IMR-90 (cell line): ENCODE results near the gene NRCAM. TPM values are rescaled to one million over a fixed set of nuclear protein-coding genes. Genes with fewer than 3 reads are reported as not detected.

Experiments
- ATAC-seq: fragments of 200-7000 bp; cut with Tn5 transposase; 2 replicates; pipeline ENCODE4 v1.9.1; 2020; ENCODE audit warnings: low read depth, mild to moderate bottlenecking, moderate library complexity
- BruUV-seq: library from RNA; stranded (reverse); fragments of 400-500 nt; replicated peaks from 2 replicates; lab custom pipeline; 2021; lab: Mats Ljungman, UMichigan
- CTCF ChIA-PET: fragments of 300-600 bp; formaldehyde crosslinking; extraction: SDS; loops from one replicate; lab custom pipeline; 2021; ENCODE audit warnings: antibody characterized with exemption; lab: Yijun Ruan, JAX
- POLR2A ChIA-PET: fragments of 300-600 bp; sonication (Branson Sonifier 250); formaldehyde crosslinking; loops from one replicate; lab custom pipeline; 2022; ENCODE audit warnings: antibody characterized with exemption; ENCODE audit not compliant: unreplicated experiment; lab: Charles Lee
- DNase-seq: peaks from one replicate; pipeline ENCODE4 v3.0.0; 2013
- H2AFZ ChIP-seq: replicated peaks from 2 replicates; pipeline ENCODE3; 2013; ENCODE audit warnings: low read length, mild to moderate bottlenecking; ENCODE audit not compliant: poor library complexity
- H2AK5ac ChIP-seq: 2 replicates; pipeline ENCODE4 v1.6.1; 2013; ENCODE audit warnings: low read depth, low read length, inconsistent platforms
- H2AK9ac ChIP-seq: replicated peaks from 2 replicates; pipeline ENCODE3; 2013; ENCODE audit warnings: mild to moderate bottlenecking, low read depth, low read length, moderate library complexity; ENCODE audit not compliant: poor library complexity
- H2BK120ac ChIP-seq: 2 replicates; pipeline ENCODE4 v1.6.1; 2013; ENCODE audit warnings: low read depth, low read length, inconsistent platforms
- H2BK15ac ChIP-seq: 3 replicates; pipeline ENCODE4 v1.6.1; 2013; ENCODE audit warnings: low read depth, low read length, inconsistent platforms
- H2BK20ac ChIP-seq: 2 replicates; pipeline ENCODE4 v1.6.1; 2013; ENCODE audit warnings: low read depth, mild to moderate bottlenecking, inconsistent platforms, low read length, moderate library complexity
- H2BK5ac ChIP-seq: 2 replicates; pipeline ENCODE4 v1.6.1; 2013; ENCODE audit warnings: mild to moderate bottlenecking, low read depth, low read length, inconsistent platforms; ENCODE audit not compliant: poor library complexity, severe bottlenecking
- H3K14ac ChIP-seq: replicated peaks from 2 replicates; pipeline ENCODE4 v1.6.1; 2013; ENCODE audit warnings: low read depth, low read length, inconsistent platforms
- H3K18ac ChIP-seq: 2 replicates; pipeline ENCODE4 v1.6.1; 2013; ENCODE audit warnings: low read depth, low read length, control low read depth
- H3K23ac ChIP-seq: 2 replicates; pipeline ENCODE4 v1.6.1; 2013; ENCODE audit warnings: low read depth, low read length, inconsistent platforms
- H3K27ac ChIP-seq: 2 replicates; pipeline ENCODE4 v1.5.1; 2013; ENCODE audit warnings: mild to moderate bottlenecking, control low read depth, low read length; ENCODE audit not compliant: insufficient read depth
- H3K27me3 ChIP-seq: 2 replicates; pipeline ENCODE4 v1.6.1; 2013; ENCODE audit warnings: low read length; ENCODE audit not compliant: control insufficient read depth, insufficient read depth
- H3K36me3 ChIP-seq: 2 replicates; pipeline ENCODE4 v1.6.1; 2013; ENCODE audit warnings: low read length, mixed read lengths; ENCODE audit not compliant: control insufficient read depth, insufficient read depth
- H3K4ac ChIP-seq: 2 replicates; pipeline ENCODE4 v1.6.1; 2013; ENCODE audit warnings: low read depth, low read length, inconsistent platforms
- H3K4me1 ChIP-seq: 2 replicates; pipeline ENCODE4 v1.6.1; 2013; ENCODE audit warnings: low read length, mixed read lengths; ENCODE audit not compliant: control insufficient read depth, insufficient read depth
- H3K4me2 ChIP-seq: 2 replicates; pipeline ENCODE4 v1.6.1; 2013; ENCODE audit warnings: low read depth, mild to moderate bottlenecking, control low read depth, low read length, moderate library complexity
- H3K4me3 ChIP-seq: 2 replicates; pipeline ENCODE4 v1.5.1; 2013; ENCODE audit warnings: low read depth, mild to moderate bottlenecking, control low read depth, low read length, moderate library complexity; ENCODE audit not compliant: insufficient read depth
- H3K56ac ChIP-seq: 2 replicates; pipeline ENCODE4 v1.6.1; 2013; ENCODE audit warnings: low read length, inconsistent platforms; ENCODE audit not compliant: insufficient read depth; ENCODE audit errors: extremely low read depth
- H3K79me1 ChIP-seq, 2 experiments: 2 replicates each; pipeline ENCODE4 v1.6.1; 2013; ENCODE audit warnings: low read length in 2 of 2, inconsistent platforms in 1 of 2, low read depth in 1 of 2
- H3K9ac ChIP-seq: 2 replicates; pipeline ENCODE4 v1.6.1; 2013; ENCODE audit warnings: low read depth, low read length, control low read depth
- H3K9me1 ChIP-seq: 2 replicates; pipeline ENCODE4 v1.6.1; 2013; ENCODE audit warnings: low read length, inconsistent platforms; ENCODE audit not compliant: insufficient read depth
- H3K9me3 ChIP-seq: 2 replicates; pipeline ENCODE4 v1.6.1; 2013; ENCODE audit warnings: low read length; ENCODE audit not compliant: control insufficient read depth, insufficient read depth
- H4K20me1 ChIP-seq: 2 replicates; pipeline ENCODE4 v1.6.1; 2013; ENCODE audit warnings: low read length, inconsistent platforms; ENCODE audit not compliant: insufficient read depth
- H4K5ac ChIP-seq: 2 replicates; pipeline ENCODE4 v1.6.1; 2013; ENCODE audit warnings: mild to moderate bottlenecking, low read depth, low read length, control low read depth
- H4K8ac ChIP-seq, 2 experiments: 2 replicates each; pipeline ENCODE4 v1.6.1; 2013; ENCODE audit warnings: low read depth in 2 of 2, low read length in 2 of 2, control low read depth in 1 of 2, inconsistent platforms in 1 of 2
- H4K91ac ChIP-seq: 2 replicates; pipeline ENCODE4 v1.6.1; 2013; ENCODE audit warnings: low read depth, low read length, inconsistent platforms; ENCODE audit not compliant: insufficient read depth
- RAD21 ChIP-seq: IDR thresholded peaks from 2 replicates; pipeline ENCODE4 v1.6.1; 2012; ENCODE audit warnings: low read length, improper control_type of control experiment
- RCOR1 ChIP-seq: IDR thresholded peaks from 2 replicates; pipeline ENCODE4 v1.6.1; 2012; ENCODE audit warnings: mild to moderate bottlenecking, low read length, improper control_type of control experiment; ENCODE audit not compliant: insufficient replicate concordance
- RFX5 ChIP-seq: IDR thresholded peaks from 2 replicates; pipeline ENCODE4 v1.8.0; 2012; ENCODE audit warnings: low read depth, mild to moderate bottlenecking, low read length, moderate library complexity
- WGBS, 2 experiments: methylation state at CpG; one replicate each; pipeline versions ENCODE4 v1.1.5 to v1.1.7; 2013; ENCODE audit warnings: missing lambda C conversion rate in 2 of 2; ENCODE audit not compliant: insufficient read length in 1 of 2; ENCODE audit errors: extremely low coverage in 2 of 2; 5-methylcytosine and 5-hydroxymethylcytosine counted together
- dilution Hi-C: fragments of 300-500 bp; cut with HindIII; formaldehyde crosslinking; loops from one replicate; pipeline ENCODE4 v1.14.3; 2018; ENCODE audit warnings: low sequenced_read_pairs; ENCODE audit not compliant: unreplicated experiment
- in situ Hi-C: fragments of 300-500 bp; cut with MboI; formaldehyde crosslinking; loops from 3 replicates; pipeline ENCODE4 v1.14.3; 2019; ENCODE audit warnings: low sequenced_read_pairs, inconsistent platforms, mixed read lengths
- intact Hi-C: fragments of 100-400 bp; cut with micrococcal nuclease; formaldehyde crosslinking; loops from 2 replicates; pipeline ENCODE4 v1.10.0; 2022
- polyA plus RNA-seq, 3 experiments: library from polyadenylated mRNA; depleted of rRNA; stranded (reverse); fragments of >200 nt; gene quantifications; 2 replicates each; pipeline ENCODE4 v1.2.3, GENCODE V29; 2012; ENCODE audit warnings: low replicate concordance in 1 of 3
- total RNA-seq: library from RNA; depleted of rRNA; stranded (reverse); fragments of >200 nt; gene quantifications from 2 replicates; pipeline ENCODE4 v1.2.3, GENCODE V29; 2012
- TF ChIP-seq, protein P1 (sequence below): fragments of 150-350 bp; IDR thresholded peaks from 2 replicates; pipeline ENCODE4 v1.6.1; 2017; ENCODE audit warnings: mild to moderate bottlenecking, antibody characterized with exemption, low read length, low read depth
- TF ChIP-seq, protein P2 (sequence below): fragments of 150-350 bp; IDR thresholded peaks from 2 replicates; pipeline ENCODE4 v1.6.1; 2016; ENCODE audit warnings: low read depth, mild to moderate bottlenecking, low read length, moderate library complexity, borderline replicate concordance

Gene NRCAM
- total and polyA plus RNA-seq, 2 of the 4 experiments (the other 2 are of a cell fraction), result 0.46 to 1.1 TPM

DNA sequence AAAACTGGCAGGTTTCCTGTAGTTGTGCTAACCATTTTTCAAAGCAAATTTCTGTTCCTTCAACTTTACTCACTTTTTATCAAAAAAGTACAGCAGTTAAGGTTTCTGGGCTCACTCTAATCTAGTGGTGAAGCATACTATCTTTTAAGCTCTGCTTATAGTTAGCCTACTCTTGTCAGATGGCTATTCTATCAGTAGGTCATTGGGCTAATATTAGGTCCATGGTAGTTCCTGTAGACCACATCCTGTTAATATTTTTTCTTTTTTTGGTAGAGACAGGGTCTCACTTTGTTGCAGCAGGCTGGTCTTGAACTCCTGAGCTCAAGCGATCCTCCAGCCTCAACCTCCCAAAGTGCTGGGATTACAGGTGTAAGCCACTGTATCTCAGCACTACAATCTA is 27.9 kb upstream of the NRCAM start:
- Histone ChIP-seq H3K27me3 (no peaks in the 10 kb centered on the region), H4K8ac (no peak overlapping the region), H3K14ac (no peak overlapping the region), H3K9ac (no peak overlapping the region), H3K4me1 (no peaks in the 10 kb centered on the region), H2BK15ac (no peak overlapping the region), H2AK5ac (no peak overlapping the region), H3K27ac (no peak overlapping the region), H3K4ac (no peak overlapping the region), H3K4me2 (no peak overlapping the region), H3K9me3 (no peaks in the 10 kb centered on the region), H3K23ac (no peak overlapping the region), H2BK20ac (no peak overlapping the region), H2AK9ac (no peak overlapping the region), H3K36me3 (peaks cover 1% of the 10 kb centered on the region; the same call in 1 of the 2 replicates), H2AFZ (no peak overlapping the region), H2BK5ac (no peak overlapping the region), H2BK120ac (no peak overlapping the region), H3K4me3 (no peak overlapping the region), H3K18ac (no peak overlapping the region), H4K91ac (no peak overlapping the region), H4K5ac (no peak overlapping the region), H4K20me1 (no peaks in the 10 kb centered on the region), H3K79me1 (no peaks in the 10 kb centered on the region), H3K9me1 (0 out of 2 replicates have a peak, but pooled peaks cover 2% of the 10 kb centered on the region), H3K56ac (no peak overlapping the region)
- dilution Hi-C loops (loop anchor here (25.0 kb wide), 1 partner anchor 297 kb away; no protein-coding TSS in a partner anchor), in situ Hi-C loops (loop anchor here (10.0 kb wide), 1 partner anchor 289 kb away; no protein-coding TSS in a partner anchor), intact Hi-C loops (no loop called here)
- ATAC-seq (no peak), DNase-seq (no peak)
- TF ChIP-seq RFX5 (no peak), RAD21 (no peak), RCOR1 (no peak)
- TF ChIP-seq, protein P1, sequence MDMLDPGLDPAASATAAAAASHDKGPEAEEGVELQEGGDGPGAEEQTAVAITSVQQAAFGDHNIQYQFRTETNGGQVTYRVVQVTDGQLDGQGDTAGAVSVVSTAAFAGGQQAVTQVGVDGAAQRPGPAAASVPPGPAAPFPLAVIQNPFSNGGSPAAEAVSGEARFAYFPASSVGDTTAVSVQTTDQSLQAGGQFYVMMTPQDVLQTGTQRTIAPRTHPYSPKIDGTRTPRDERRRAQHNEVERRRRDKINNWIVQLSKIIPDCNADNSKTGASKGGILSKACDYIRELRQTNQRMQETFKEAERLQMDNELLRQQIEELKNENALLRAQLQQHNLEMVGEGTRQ, result no peak
- TF ChIP-seq, protein P2, sequence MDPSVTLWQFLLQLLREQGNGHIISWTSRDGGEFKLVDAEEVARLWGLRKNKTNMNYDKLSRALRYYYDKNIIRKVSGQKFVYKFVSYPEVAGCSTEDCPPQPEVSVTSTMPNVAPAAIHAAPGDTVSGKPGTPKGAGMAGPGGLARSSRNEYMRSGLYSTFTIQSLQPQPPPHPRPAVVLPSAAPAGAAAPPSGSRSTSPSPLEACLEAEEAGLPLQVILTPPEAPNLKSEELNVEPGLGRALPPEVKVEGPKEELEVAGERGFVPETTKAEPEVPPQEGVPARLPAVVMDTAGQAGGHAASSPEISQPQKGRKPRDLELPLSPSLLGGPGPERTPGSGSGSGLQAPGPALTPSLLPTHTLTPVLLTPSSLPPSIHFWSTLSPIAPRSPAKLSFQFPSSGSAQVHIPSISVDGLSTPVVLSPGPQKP, result no peak
- CTCF ChIA-PET, result interaction anchor here (0.9 to 3.2 kb wide), 2 partner anchors 10 to 12 kb away, joined by 3 to 13 read pairs; no protein-coding TSS in a partner anchor
- POLR2A ChIA-PET, result no interaction called here
- WGBS, 2 experiments, result no CpG with 5 or more reads among the region's 1 CpG
- no TSS peak for BruUV-seq
